Adipocyte (in vitro differentiated cells): ENCODE measurements around the gene CARD10.

Source experiments
- DNase-seq: peaks from one replicate; pipeline ENCODE4 v3.0.0-alpha.2; 2015; ENCODE audit warnings: low read depth
- H3K27me3 ChIP-seq: replicated peaks from 2 replicates; pipeline ENCODE4 v1.7.0; 2013; ENCODE audit warnings: mild to moderate bottlenecking, low read length, moderate library complexity; ENCODE audit not compliant: control insufficient read depth, insufficient read depth
- H3K36me3 ChIP-seq: 2 replicates; pipeline ENCODE4 v1.7.0; 2013; ENCODE audit warnings: low read length, mild to moderate bottlenecking, moderate library complexity; ENCODE audit not compliant: control insufficient read depth, insufficient read depth, severe bottlenecking
- H3K4me1 ChIP-seq: 2 replicates; pipeline ENCODE4 v1.7.0; 2013; ENCODE audit warnings: mild to moderate bottlenecking, low read length, moderate library complexity; ENCODE audit not compliant: control insufficient read depth, insufficient read depth
- H3K4me3 ChIP-seq: 2 replicates; pipeline ENCODE4 v1.7.0; 2013; ENCODE audit warnings: mild to moderate bottlenecking, low read length, moderate library complexity
- H3K9ac ChIP-seq: 2 replicates; pipeline ENCODE4 v1.7.0; 2013; ENCODE audit warnings: mild to moderate bottlenecking, low read length, moderate library complexity
- H3K9me3 ChIP-seq: 2 replicates; pipeline ENCODE4 v1.7.0; 2013; ENCODE audit warnings: mild to moderate bottlenecking, low read length, moderate library complexity; ENCODE audit not compliant: control insufficient read depth

CARD10 gene

GRCh38 chr22:37500745-37501609, 18.2 kb downstream of the CARD10 start:
- DNase-seq: no peak
- Histone ChIP-seq H3K9me3 (no peaks in the 10 kb centered on the region), H3K4me1 (peaks cover 20% of the 10 kb centered on the region), H3K4me3 (no peak overlapping the region), H3K27me3 (no peaks in the 10 kb centered on the region), H3K36me3 (peaks cover 4% of the 10 kb centered on the region), H3K9ac (no peak overlapping the region)

- Histone ChIP-seq H3K9me3 (no peaks in the 10 kb centered on the region), H3K4me3 (no peak overlapping the region), H3K9ac (no peak overlapping the region), H3K36me3 (peaks cover 4% of the 10 kb centered on the region), H3K27me3 (no peaks in the 10 kb centered on the region), H3K4me1 (peaks cover 20% of the 10 kb centered on the region)
- no peak for DNase-seq
These were observed 19.2 kb downstream of the CARD10 start for GRCh38 chr22:37499789-37500540.

GRCh38 chr22:37499027-37499707, 20.0 kb downstream of the CARD10 start:
- no peak overlapping the region for H3K4me3 ChIP-seq
- H3K4me1 ChIP-seq: peaks cover 20% of the 10 kb centered on the region
- no peak overlapping the region for H3K9ac ChIP-seq
- no peaks in the 10 kb centered on the region for H3K27me3 ChIP-seq
- DNase-seq: no peak
- no peaks in the 10 kb centered on the region for H3K36me3 ChIP-seq
- no peaks in the 10 kb centered on the region for H3K9me3 ChIP-seq

- Histone ChIP-seq H3K9ac (no peak overlapping the region), H3K4me3 (no peak overlapping the region), H3K4me1 (peaks cover 20% of the 10 kb centered on the region), H3K9me3 (no peaks in the 10 kb centered on the region), H3K27me3 (no peaks in the 10 kb centered on the region), H3K36me3 (no peaks in the 10 kb centered on the region)
- no peak for DNase-seq
These were observed 20.8 kb downstream of the CARD10 start for GRCh38 chr22:37498289-37498909.

GRCh38 chr22:37497062-37497599, 22.1 kb downstream of the CARD10 start:
- H3K9ac ChIP-seq: no peak overlapping the region
- H3K36me3 ChIP-seq: no peaks in the 10 kb centered on the region
- no peak overlapping the region for H3K4me3 ChIP-seq
- peaks cover 23% of the 10 kb centered on the region for H3K4me1 ChIP-seq
- H3K9me3 ChIP-seq: no peaks in the 10 kb centered on the region
- peak; percentile 78 for DNase-seq
- no peaks in the 10 kb centered on the region for H3K27me3 ChIP-seq

GRCh38 chr22:37496651-37497050, 22.6 kb downstream of the CARD10 start:
- DNase-seq: peak; percentile 32

GRCh38 chr22:37493979-37494378, 25.2 kb downstream of the CARD10 start:
- peaks cover 12% of the 10 kb centered on the region for H3K4me1 ChIP-seq

More at GRCh38 chr22:37496651-37497050, 22.6 kb downstream of the CARD10 start:
- H3K4me1 ChIP-seq: peaks cover 19% of the 10 kb centered on the region
- H3K36me3 ChIP-seq: no peaks in the 10 kb centered on the region
- H3K9me3 ChIP-seq: no peaks in the 10 kb centered on the region
- H3K4me3 ChIP-seq: no peak overlapping the region
- no peaks in the 10 kb centered on the region for H3K27me3 ChIP-seq
- H3K9ac ChIP-seq: no peak overlapping the region

GRCh38 chr22:37492428-37493344, 26.5 kb downstream of the CARD10 start:
- H3K9me3 ChIP-seq: no peaks in the 10 kb centered on the region
- no peaks in the 10 kb centered on the region for H3K36me3 ChIP-seq
- no peak overlapping the region for H3K4me3 ChIP-seq
- no peaks in the 10 kb centered on the region for H3K27me3 ChIP-seq
- peak; percentile 49 for DNase-seq
- H3K9ac ChIP-seq: no peak overlapping the region
- peaks cover 12% of the 10 kb centered on the region for H3K4me1 ChIP-seq

More at GRCh38 chr22:37493979-37494378, 25.2 kb downstream of the CARD10 start:
- no peaks in the 10 kb centered on the region for H3K36me3 ChIP-seq
- no peak overlapping the region for H3K9ac ChIP-seq
- H3K27me3 ChIP-seq: no peaks in the 10 kb centered on the region
- H3K4me3 ChIP-seq: no peak overlapping the region
- no peak for DNase-seq
- no peaks in the 10 kb centered on the region for H3K9me3 ChIP-seq

- H3K9ac ChIP-seq: no peak overlapping the region
- H3K4me1 ChIP-seq: peaks cover 6% of the 10 kb centered on the region
- H3K36me3 ChIP-seq: no peaks in the 10 kb centered on the region
- no peak for DNase-seq
- peaks cover 5% of the 10 kb centered on the region for H3K27me3 ChIP-seq
- no peaks in the 10 kb centered on the region for H3K9me3 ChIP-seq
- H3K4me3 ChIP-seq: no peak overlapping the region
These were observed 27.4 kb downstream of the CARD10 start for GRCh38 chr22:37491559-37492427.
